H9 (cell line): ENCODE data around the gene EPHB6. TPM values are rescaled to one million over a fixed set of nuclear protein-coding genes. Genes with fewer than 3 reads are reported as not detected.

ENCODE experiments used
- DNase-seq: peaks from one replicate; pipeline ENCODE4 v3.0.0-alpha.2; 2017
- H2AFZ ChIP-seq: one replicate; pipeline ENCODE4 v1.6.1; 2013; ENCODE audit warnings: mild to moderate bottlenecking, low read length, control low read depth, moderate library complexity
- H2AK5ac ChIP-seq: 2 replicates; pipeline ENCODE4 v1.6.1; 2013; ENCODE audit warnings: low read length, control low read depth, mixed read lengths; ENCODE audit not compliant: insufficient read length
- H2BK120ac ChIP-seq: one replicate; pipeline ENCODE4 v1.6.1; 2013; ENCODE audit warnings: low read depth, mild to moderate bottlenecking, low read length, control low read depth, inconsistent platforms; ENCODE audit not compliant: poor library complexity, severe bottlenecking
- H2BK12ac ChIP-seq: 2 replicates; pipeline ENCODE4 v1.6.1; 2013; ENCODE audit warnings: low read length, control low read depth, mixed read lengths, low read depth; ENCODE audit not compliant: insufficient read length
- H2BK15ac ChIP-seq: 2 replicates; pipeline ENCODE4 v1.6.1; 2013; ENCODE audit warnings: low read depth, low read length, control low read depth
- H2BK20ac ChIP-seq: one replicate; pipeline ENCODE4 v1.6.1; 2013; ENCODE audit warnings: low read depth, mild to moderate bottlenecking, low read length, control low read depth, inconsistent platforms; ENCODE audit not compliant: poor library complexity, severe bottlenecking
- H2BK5ac ChIP-seq: 2 replicates; pipeline ENCODE4 v1.6.1; 2013; ENCODE audit warnings: low read length, control low read depth, mixed read lengths; ENCODE audit not compliant: insufficient read length
- H3K14ac ChIP-seq: 2 replicates; pipeline ENCODE4 v1.6.1; 2013; ENCODE audit warnings: low read length, control low read depth; ENCODE audit not compliant: insufficient read depth
- H3K18ac ChIP-seq: 2 replicates; pipeline ENCODE4 v1.6.1; 2013; ENCODE audit warnings: low read depth, mild to moderate bottlenecking, mixed read lengths, low read length, control low read depth; ENCODE audit not compliant: insufficient read length
- H3K23ac ChIP-seq: 2 replicates; pipeline ENCODE4 v1.6.1; 2013; ENCODE audit warnings: low read length, control low read depth, mixed read lengths, low read depth; ENCODE audit not compliant: insufficient read length
- H3K23me2 ChIP-seq: 2 replicates; pipeline ENCODE4 v1.6.1; 2013; ENCODE audit warnings: low read depth, mild to moderate bottlenecking, mixed read lengths, low read length, control low read depth; ENCODE audit not compliant: insufficient read length, poor library complexity, severe bottlenecking
- H3K27ac ChIP-seq: 2 replicates; pipeline ENCODE4 v1.5.1; 2013; ENCODE audit warnings: low read length, control low read depth, mixed read lengths, low read depth; ENCODE audit not compliant: insufficient read length
- H3K27me3 ChIP-seq: 2 replicates; pipeline ENCODE4 v1.6.1; 2013; ENCODE audit warnings: low read length, control low read depth, inconsistent platforms; ENCODE audit not compliant: insufficient read depth
- H3K4ac ChIP-seq: 2 replicates; pipeline ENCODE4 v1.6.1; 2013; ENCODE audit warnings: low read depth, mild to moderate bottlenecking, control low read depth, inconsistent platforms, low read length, moderate library complexity
- H3K4me1 ChIP-seq: 2 replicates; pipeline ENCODE4 v1.6.1; 2013; ENCODE audit warnings: low read length, control low read depth, inconsistent platforms; ENCODE audit not compliant: insufficient read depth
- H3K4me2 ChIP-seq: 2 replicates; pipeline ENCODE4 v1.6.1; 2013; ENCODE audit warnings: low read length, control low read depth, mixed read lengths; ENCODE audit not compliant: insufficient read length, insufficient read depth
- H3K56ac ChIP-seq: 2 replicates; pipeline ENCODE4 v1.6.1; 2013; ENCODE audit warnings: low read depth, mild to moderate bottlenecking, mixed read lengths, low read length, control low read depth; ENCODE audit not compliant: insufficient read length
- H3K79me1 ChIP-seq: 2 replicates; pipeline ENCODE4 v1.6.1; 2013; ENCODE audit warnings: low read depth, mild to moderate bottlenecking, moderate library complexity, low read length, control low read depth, inconsistent platforms; ENCODE audit not compliant: insufficient read depth, poor library complexity, severe bottlenecking
- H3K79me2 ChIP-seq: 2 replicates; pipeline ENCODE4 v1.6.1; 2013; ENCODE audit warnings: low read length, control low read depth, inconsistent platforms; ENCODE audit not compliant: insufficient read depth
- H3K9ac ChIP-seq: 2 replicates; pipeline ENCODE4 v1.6.1; 2013; ENCODE audit warnings: low read length, control low read depth, mixed read lengths; ENCODE audit not compliant: insufficient read length; ENCODE audit errors: extremely low read depth
- H3K9me3 ChIP-seq: one replicate; pipeline ENCODE4 v1.6.1; 2013; ENCODE audit warnings: low read depth, low read length, inconsistent platforms; ENCODE audit not compliant: control insufficient read depth
- H3T11ph ChIP-seq: one replicate; pipeline ENCODE4 v1.6.1; 2013; ENCODE audit warnings: mild to moderate bottlenecking, low read length, control low read depth, inconsistent platforms
- H4K20me1 ChIP-seq: one replicate; pipeline ENCODE4 v1.6.1; 2013; ENCODE audit not compliant: control insufficient read depth, insufficient read length, insufficient read depth
- H4K5ac ChIP-seq: 2 replicates; pipeline ENCODE4 v1.6.1; 2013; ENCODE audit warnings: low read depth, mild to moderate bottlenecking, mixed read lengths, low read length, control low read depth; ENCODE audit not compliant: insufficient read length
- H4K8ac ChIP-seq: replicated peaks from 2 replicates; pipeline ENCODE4 v1.6.1; 2013; ENCODE audit warnings: low read length, control low read depth, mixed read lengths, low read depth; ENCODE audit not compliant: insufficient read length
- H4K91ac ChIP-seq: 2 replicates; pipeline ENCODE4 v1.6.1; 2013; ENCODE audit warnings: low read depth, mild to moderate bottlenecking, moderate library complexity, mixed read lengths, low read length, control low read depth; ENCODE audit not compliant: insufficient read length
- H3K27ac Mint-ChIP-seq, 3 experiments: 2 replicates in 2 of 3; 3 replicates in 1 of 3; pipeline ENCODE4 v1.8.0; 2020 to 2021; ENCODE audit warnings: mixed read lengths in 3 of 3, mild to moderate bottlenecking in 1 of 3, moderate library complexity in 1 of 3
- H3K27me3 Mint-ChIP-seq: 2 replicates; pipeline ENCODE4 v1.8.0; 2021; ENCODE audit warnings: low read depth, mild to moderate bottlenecking, moderate library complexity, mixed read lengths
- H3K36me3 Mint-ChIP-seq, 3 experiments: 2 replicates in 2 of 3; 3 replicates in 1 of 3; pipeline ENCODE4 v1.8.0; 2020 to 2021; ENCODE audit warnings: low read depth in 3 of 3, mixed read lengths in 3 of 3; ENCODE audit not compliant: insufficient read depth in 1 of 3
- H3K4me1 Mint-ChIP-seq, 2 experiments: 2 replicates each; pipeline ENCODE4 v1.8.0; 2020; ENCODE audit warnings: mixed read lengths in 2 of 2
- H3K4me3 Mint-ChIP-seq, 2 experiments: 2 replicates in 1 of 2; 3 replicates in 1 of 2; pipeline ENCODE4 v1.8.0; 2020 to 2021; ENCODE audit warnings: mild to moderate bottlenecking in 2 of 2, mixed read lengths in 2 of 2, moderate library complexity in 1 of 2
- H3K9me3 Mint-ChIP-seq, 2 experiments: 2 replicates in 1 of 2; 3 replicates in 1 of 2; pipeline ENCODE4 v1.8.0; 2020; ENCODE audit warnings: mild to moderate bottlenecking in 2 of 2, mixed read lengths in 2 of 2, moderate library complexity in 1 of 2
- WGBS: extraction: QIAGEN DNeasy Blood & Tissue Kit; methylation state at CpG from one replicate; pipeline ENCODE4 v1.1.7; 2013; ENCODE audit warnings: missing lambda C conversion rate, low lambda C conversion rate, mixed read lengths; ENCODE audit not compliant: insufficient read length; ENCODE audit errors: extremely low coverage; 5-methylcytosine and 5-hydroxymethylcytosine counted together
- total RNA-seq: library from RNA; stranded (reverse); gene quantifications from 2 replicates; pipeline ENCODE4 v1.2.1, GENCODE V29; 2021
- TF ChIP-seq, protein P1 (sequence below): fragments of 200-600 bp; sonication (generic); conservative IDR thresholded peaks from 3 replicates; pipeline ENCODE4 v1.8.0; 2021; ENCODE audit warnings: antibody characterized with exemption, mild to moderate bottlenecking

The EPHB6 gene
- total RNA-seq, 1 experiment from 2014 or later, result 9.7 TPM

DNA sequence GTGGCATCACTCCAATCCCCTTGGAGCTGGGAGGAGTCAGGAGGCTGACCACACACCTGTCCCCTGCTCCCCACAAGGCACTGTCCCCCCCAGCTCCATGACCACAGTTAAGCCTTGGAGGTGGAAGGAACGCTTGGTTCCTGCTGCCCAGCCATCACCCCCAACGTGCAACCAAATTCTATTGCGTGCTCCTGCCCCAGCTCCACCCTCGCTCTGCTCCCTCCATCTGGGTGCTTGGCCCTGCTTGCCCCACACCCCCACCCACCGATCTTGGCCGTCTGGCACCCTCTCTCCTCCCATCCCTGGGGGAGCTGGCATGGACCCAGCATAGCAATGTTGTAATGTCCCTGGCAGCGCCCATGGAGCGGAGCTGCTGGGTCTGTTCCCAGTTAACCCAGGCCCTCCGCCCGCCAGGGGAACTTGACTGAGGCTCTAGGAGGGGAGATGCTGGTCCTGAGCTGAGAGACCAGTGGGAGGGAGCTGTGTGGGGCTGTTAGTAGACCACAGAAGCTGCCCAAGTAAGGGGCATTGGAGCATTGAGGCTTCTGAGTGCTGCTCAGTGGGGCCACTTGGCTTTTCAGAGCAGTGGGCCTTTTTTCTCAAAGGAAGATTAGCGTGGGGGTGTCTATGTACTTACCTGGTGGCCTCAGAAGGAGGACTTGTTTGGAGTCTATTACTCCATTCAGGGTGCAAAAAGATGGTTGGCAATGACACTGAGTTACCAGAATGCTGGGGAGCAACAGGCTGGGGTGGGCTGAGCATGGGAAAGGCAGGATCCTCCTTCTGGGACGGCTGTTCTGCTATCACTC, 1.1 kb downstream of the EPHB6 start:
- TF ChIP-seq, protein P1, sequence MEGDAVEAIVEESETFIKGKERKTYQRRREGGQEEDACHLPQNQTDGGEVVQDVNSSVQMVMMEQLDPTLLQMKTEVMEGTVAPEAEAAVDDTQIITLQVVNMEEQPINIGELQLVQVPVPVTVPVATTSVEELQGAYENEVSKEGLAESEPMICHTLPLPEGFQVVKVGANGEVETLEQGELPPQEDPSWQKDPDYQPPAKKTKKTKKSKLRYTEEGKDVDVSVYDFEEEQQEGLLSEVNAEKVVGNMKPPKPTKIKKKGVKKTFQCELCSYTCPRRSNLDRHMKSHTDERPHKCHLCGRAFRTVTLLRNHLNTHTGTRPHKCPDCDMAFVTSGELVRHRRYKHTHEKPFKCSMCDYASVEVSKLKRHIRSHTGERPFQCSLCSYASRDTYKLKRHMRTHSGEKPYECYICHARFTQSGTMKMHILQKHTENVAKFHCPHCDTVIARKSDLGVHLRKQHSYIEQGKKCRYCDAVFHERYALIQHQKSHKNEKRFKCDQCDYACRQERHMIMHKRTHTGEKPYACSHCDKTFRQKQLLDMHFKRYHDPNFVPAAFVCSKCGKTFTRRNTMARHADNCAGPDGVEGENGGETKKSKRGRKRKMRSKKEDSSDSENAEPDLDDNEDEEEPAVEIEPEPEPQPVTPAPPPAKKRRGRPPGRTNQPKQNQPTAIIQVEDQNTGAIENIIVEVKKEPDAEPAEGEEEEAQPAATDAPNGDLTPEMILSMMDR, result no peak
- WGBS, result no CpG with 5 or more reads among the region's 12 CpGs

More for the DNA sequence above, 1.1 kb downstream of the EPHB6 start:
- Histone ChIP-seq H2AK5ac (no peak overlapping the region), H2BK120ac (no peak overlapping the region), H3K56ac (no peak overlapping the region), H4K8ac (no peak overlapping the region), H4K20me1 (no peaks in the 10 kb centered on the region), H3K23me2 (peaks cover 17% of the 10 kb centered on the region), H3K79me2 (no peaks in the 10 kb centered on the region), H2BK20ac (no peak overlapping the region), H3K9me3 (no peaks in the 10 kb centered on the region), H3K14ac (no peak overlapping the region), H3K9ac (no peak overlapping the region), H4K91ac (no peak overlapping the region), H3K79me1 (no peaks in the 10 kb centered on the region), H2BK5ac (no peak overlapping the region), H3T11ph (no peak overlapping the region), H3K27ac (no peak overlapping the region), H3K27me3 (peaks cover 4% of the 10 kb centered on the region; the same call in 1 of the 2 replicates), H3K23ac (no peak overlapping the region), H4K5ac (no peak overlapping the region), H2AFZ (no peak overlapping the region), H3K4me2 (peak overlapping the region; percentile 72), H3K4ac (no peak overlapping the region), H3K18ac (no peak overlapping the region), H2BK12ac (no peak overlapping the region), H2BK15ac (no peak overlapping the region), H3K4me1 (peaks cover 3% of the 10 kb centered on the region; the same call in 1 of the 2 replicates)
- no peak overlapping the region; a peak in 1 of 7 replicates for H3K27ac Mint-ChIP-seq
- H3K4me1 Mint-ChIP-seq, result peaks cover 18 to 23% of the 10 kb centered on the region in 2 experiments
- H3K27me3 Mint-ChIP-seq, result peaks cover 25% of the 10 kb centered on the region
- H3K9me3 Mint-ChIP-seq, result no peaks in the 10 kb centered on the region; a peak in 1 of 5 replicates
- 0 out of 7 replicates have a peak, but pooled peaks cover 0 to 4% (median 0%) of the 10 kb centered on the region in 3 experiments for H3K36me3 Mint-ChIP-seq
- peak overlapping the region; percentile 85 to 86 for H3K4me3 Mint-ChIP-seq
- DNase-seq, result no peak
